Calu3 (cell line): Measurements from ENCODE around the gene PDE1C. TPM values are rescaled to one million over a fixed set of nuclear protein-coding genes. Genes with fewer than 3 reads are reported as not detected.

Experiments
- Bru-seq: library from RNA; stranded (reverse); fragments of 400-500 nt; gene quantifications from one replicate; lab custom pipeline; 2021; lab: Mats Ljungman, UMichigan
- BruChase-seq, 2 experiments: library from RNA; stranded (reverse); fragments of 400-500 nt; gene quantifications; one replicate each; lab custom pipeline; 2021; lab: Mats Ljungman, UMichigan
- BruUV-seq: library from RNA; stranded (reverse); fragments of 400-500 nt; replicated peaks from 2 replicates; lab custom pipeline; 2021; lab: Mats Ljungman, UMichigan
- CTCF ChIA-PET: fragments of 300-600 bp; sonication (Branson Sonifier 250); formaldehyde crosslinking; loops from one replicate; lab custom pipeline; 2022; ENCODE audit warnings: antibody characterized with exemption; lab: Charles Lee
- DNase-seq: peaks from one replicate; pipeline ENCODE4 v3.0.0; 2022
- H3K27ac Mint-ChIP-seq: one replicate; pipeline ENCODE4 v1.8.0; 2022; ENCODE audit warnings: mixed read lengths; ENCODE audit not compliant: unreplicated experiment
- H3K27me3 Mint-ChIP-seq: one replicate; pipeline ENCODE4 v1.8.0; 2022; ENCODE audit warnings: mixed read lengths; ENCODE audit not compliant: unreplicated experiment
- H3K36me3 Mint-ChIP-seq: one replicate; pipeline ENCODE4 v1.8.0; 2022; ENCODE audit warnings: mild to moderate bottlenecking, moderate library complexity, mixed read lengths; ENCODE audit not compliant: insufficient read depth, unreplicated experiment
- H3K4me1 Mint-ChIP-seq: one replicate; pipeline ENCODE4 v1.8.0; 2022; ENCODE audit warnings: mild to moderate bottlenecking, low read depth, mixed read lengths; ENCODE audit not compliant: unreplicated experiment
- H3K4me3 Mint-ChIP-seq: one replicate; pipeline ENCODE4 v1.8.0; 2022; ENCODE audit warnings: mild to moderate bottlenecking, low read depth, moderate library complexity, mixed read lengths; ENCODE audit not compliant: unreplicated experiment
- H3K9me3 Mint-ChIP-seq: one replicate; pipeline ENCODE4 v1.8.0; 2022; ENCODE audit warnings: low read depth, mixed read lengths; ENCODE audit not compliant: unreplicated experiment
- intact Hi-C: fragments of 100-400 bp; cut with micrococcal nuclease; formaldehyde crosslinking; loops from one replicate; pipeline ENCODE4 v1.10.0; 2022; ENCODE audit not compliant: unreplicated experiment
- long read RNA-seq: library from polyadenylated mRNA; stranded (forward); transcript quantifications from one replicate; pipeline ENCODE4 v2.0.0, GENCODE V29; 2022
- total RNA-seq: library from RNA; stranded (reverse); gene quantifications from 2 replicates; pipeline ENCODE4 v1.2.3, GENCODE V29; 2022
- TF ChIP-seq, protein P1 (sequence below): fragments of 200-600 bp; IDR thresholded peaks from one replicate; pipeline ENCODE4 v1.8.0; 2022; ENCODE audit warnings: antibody characterized with exemption; ENCODE audit not compliant: unreplicated experiment

The PDE1C gene
- 25.1 and 34.0 TPM in 2 replicates for total RNA-seq
- percentile 68 among the genes with signal in this experiment for Bru-seq, nascent RNA
- BruChase-seq, experiment 1, labeled RNA remaining after a 6-hour chase = percentile 56 among the genes with signal in this experiment
- percentile 57 among the genes with signal in this experiment for BruChase-seq, experiment 2, labeled RNA remaining after a 2-hour chase
- long read RNA-seq, partial matches to known transcripts = 1 of 14 reads
- long read RNA-seq, other reads (novel, unspliced or antisense) = 9 of 14 reads

- no TSS peak for BruUV-seq
These were observed at the start of gene PDE1C for GRCh38 chr7:32070406-32071360. TSS of gene PDE1C (minus strand) at chr7:32070407.

GRCh38 chr7:32119790-32120196, 49.6 kb upstream of the PDE1C start:
- DNase-seq = no peak
- intact Hi-C loops = no loop called here
- TF ChIP-seq, protein P1, sequence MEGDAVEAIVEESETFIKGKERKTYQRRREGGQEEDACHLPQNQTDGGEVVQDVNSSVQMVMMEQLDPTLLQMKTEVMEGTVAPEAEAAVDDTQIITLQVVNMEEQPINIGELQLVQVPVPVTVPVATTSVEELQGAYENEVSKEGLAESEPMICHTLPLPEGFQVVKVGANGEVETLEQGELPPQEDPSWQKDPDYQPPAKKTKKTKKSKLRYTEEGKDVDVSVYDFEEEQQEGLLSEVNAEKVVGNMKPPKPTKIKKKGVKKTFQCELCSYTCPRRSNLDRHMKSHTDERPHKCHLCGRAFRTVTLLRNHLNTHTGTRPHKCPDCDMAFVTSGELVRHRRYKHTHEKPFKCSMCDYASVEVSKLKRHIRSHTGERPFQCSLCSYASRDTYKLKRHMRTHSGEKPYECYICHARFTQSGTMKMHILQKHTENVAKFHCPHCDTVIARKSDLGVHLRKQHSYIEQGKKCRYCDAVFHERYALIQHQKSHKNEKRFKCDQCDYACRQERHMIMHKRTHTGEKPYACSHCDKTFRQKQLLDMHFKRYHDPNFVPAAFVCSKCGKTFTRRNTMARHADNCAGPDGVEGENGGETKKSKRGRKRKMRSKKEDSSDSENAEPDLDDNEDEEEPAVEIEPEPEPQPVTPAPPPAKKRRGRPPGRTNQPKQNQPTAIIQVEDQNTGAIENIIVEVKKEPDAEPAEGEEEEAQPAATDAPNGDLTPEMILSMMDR = no peak
- H3K4me3 Mint-ChIP-seq = no peak overlapping the region
- BruUV-seq = no TSS peak
- H3K4me1 Mint-ChIP-seq = peaks cover 41% of the 10 kb centered on the region
- no peaks in the 10 kb centered on the region for H3K36me3 Mint-ChIP-seq
- no peak overlapping the region for H3K27ac Mint-ChIP-seq
- no peaks in the 10 kb centered on the region for H3K27me3 Mint-ChIP-seq
- CTCF ChIA-PET = no interaction called here
- H3K9me3 Mint-ChIP-seq = peaks cover 16% of the 10 kb centered on the region

More at GRCh38 chr7:32070406-32071360, at the start of gene PDE1C:
- DNase-seq = peak; percentile 65
- CTCF ChIA-PET = interaction anchor here (0.8 to 2.6 kb wide), 8 partner anchors 11 to 256 kb away, joined by 3 to 10 read pairs (median 5); no protein-coding TSS in a partner anchor
- Mint-ChIP-seq H3K36me3 (peaks cover 29% of the 10 kb centered on the region), H3K4me1 (peaks cover 64% of the 10 kb centered on the region), H3K9me3 (no peaks in the 10 kb centered on the region), H3K27me3 (no peaks in the 10 kb centered on the region), H3K4me3 (peak within 1 kb of the TSS; percentile 95), H3K27ac (peak within 1 kb of the TSS; percentile 48)
- intact Hi-C loops = loop anchor here (1.0 to 5.0 kb wide), 3 partner anchors 24 to 132 kb away; no protein-coding TSS in a partner anchor
- TF ChIP-seq, protein P1 = no peak

DNA sequence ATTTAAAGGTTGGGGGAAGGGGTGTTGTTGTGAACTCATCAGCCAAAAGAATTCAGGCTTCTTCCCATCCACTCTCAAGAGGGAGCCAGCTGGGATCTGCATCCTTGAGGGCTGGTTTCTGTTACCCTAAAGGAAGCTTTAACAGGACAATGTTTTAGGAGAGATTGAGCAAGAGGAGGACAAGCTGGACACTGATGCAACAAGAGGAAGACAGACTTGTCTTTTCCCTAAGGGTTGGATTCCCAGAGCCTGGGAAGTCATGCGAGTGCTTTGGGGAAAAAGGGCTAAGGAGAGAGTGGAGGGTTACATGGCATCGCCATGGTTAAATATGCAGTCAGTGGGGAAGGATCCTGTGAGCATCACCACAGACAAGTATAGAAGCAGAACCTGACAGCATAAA, 47.6 kb upstream of the PDE1C start:
- peaks cover 45% of the 10 kb centered on the region for H3K4me1 Mint-ChIP-seq
- H3K27me3 Mint-ChIP-seq = no peaks in the 10 kb centered on the region
- TF ChIP-seq, protein P1 = no peak
- no peak overlapping the region for H3K4me3 Mint-ChIP-seq
- peaks cover 11% of the 10 kb centered on the region for H3K9me3 Mint-ChIP-seq
- CTCF ChIA-PET = no interaction called here
- H3K27ac Mint-ChIP-seq = no peak overlapping the region
- no TSS peak for BruUV-seq
- no peak for DNase-seq
- H3K36me3 Mint-ChIP-seq = no peaks in the 10 kb centered on the region
- intact Hi-C loops = no loop called here

- no TSS peak for BruUV-seq
- intact Hi-C loops = no loop called here
- Mint-ChIP-seq H3K27ac (peak overlapping the region; percentile 59), H3K4me1 (peaks cover 45% of the 10 kb centered on the region), H3K9me3 (peaks cover 8% of the 10 kb centered on the region), H3K4me3 (no peak overlapping the region), H3K36me3 (no peaks in the 10 kb centered on the region), H3K27me3 (no peaks in the 10 kb centered on the region)
- CTCF ChIA-PET = interaction anchor here (1.2 kb wide), 1 partner anchor 13 kb away, joined by 5 read pairs; no protein-coding TSS in a partner anchor
- no peak for DNase-seq
- TF ChIP-seq, protein P1 = no peak
These were observed 46.2 kb upstream of the PDE1C start for GRCh38 chr7:32116436-32116835.
